ENCODE results near the gene BCL7A. TPM values are rescaled to one million over a fixed set of nuclear protein-coding genes. Genes with fewer than 3 reads are reported as not detected.

The BCL7A gene
- polyA plus RNA-seq, 1 donor from 2014 or later = 51.3 TPM

- Histone ChIP-seq H3K27ac (ENCODE audit: low read length) (no peak overlapping the region), H3K4me3 (ENCODE audit: low read length) (no peak overlapping the region), H3K9me2 (ENCODE audit: insufficient read depth, low read length) (no peaks in the 10 kb centered on the region), H3K9ac (ENCODE audit: low read length) (no peak overlapping the region), H3K27me3 (ENCODE audit: insufficient read depth, low read depth, low read length) (no peaks in the 10 kb centered on the region), H3K36me3 (ENCODE audit: insufficient read depth, low read length) (no peaks in the 10 kb centered on the region), H4K20me1 (ENCODE audit: insufficient read depth) (no peaks in the 10 kb centered on the region), H3K9me3 (ENCODE audit: low read length) (no peaks in the 10 kb centered on the region), H2AFZ (ENCODE audit: low read depth, low read length) (no peak overlapping the region), H3K79me2 (replicated peaks; ENCODE audit: insufficient read depth, low read length) (no peaks in the 10 kb centered on the region), H3F3A (ENCODE audit: insufficient read depth, low read length, poor library complexity, severe bottlenecking) (no peaks in the 10 kb centered on the region), H3K4me2 (ENCODE audit: low read length) (no peak overlapping the region)
- TF ChIP-seq EZH2 (IDR thresholded peaks at IDR 0.05; ENCODE audit: borderline replicate concordance, insufficient read depth, low read length, poor library complexity, severe bottlenecking) (no peak), SMC3 (conservative IDR thresholded peaks at IDR 0.05; ENCODE audit: poor library complexity) (no peak), REST (IDR thresholded peaks at IDR 0.05; ENCODE audit: borderline replicate concordance) (no peak), TAF1 (IDR thresholded peaks at IDR 0.05; ENCODE audit: low read depth) (no peak), POLR2AphosphoS5 (IDR thresholded peaks at IDR 0.05) (no peak), EP300 (conservative IDR thresholded peaks at IDR 0.05; ENCODE audit: poor library complexity, severe bottlenecking) (no peak), MXI1 (conservative IDR thresholded peaks at IDR 0.05; ENCODE audit: poor library complexity, severe bottlenecking) (no peak), CTCF (IDR thresholded peaks at IDR 0.05; ENCODE audit: poor library complexity, severe bottlenecking) (no peak), RAD21 (conservative IDR thresholded peaks at IDR 0.05) (no peak)
Observed at GRCh38 chr12:122051231-122051876, 29.7 kb downstream of the BCL7A start.

GRCh38 chr12:122052285-122052684 lies 30.6 kb downstream of the BCL7A start:
- H3K4me3 ChIP-seq (ENCODE audit: low read length) = no peak overlapping the region
- TF ChIP-seq REST (IDR thresholded peaks at IDR 0.05; ENCODE audit: borderline replicate concordance) (no peak), MXI1 (conservative IDR thresholded peaks at IDR 0.05; ENCODE audit: poor library complexity, severe bottlenecking) (no peak), CTCF (IDR thresholded peaks at IDR 0.05; ENCODE audit: poor library complexity, severe bottlenecking) (no peak), TAF1 (IDR thresholded peaks at IDR 0.05; ENCODE audit: low read depth) (no peak), EZH2 (IDR thresholded peaks at IDR 0.05; ENCODE audit: borderline replicate concordance, insufficient read depth, low read length, poor library complexity, severe bottlenecking) (no peak), POLR2AphosphoS5 (IDR thresholded peaks at IDR 0.05) (no peak), RAD21 (conservative IDR thresholded peaks at IDR 0.05) (no peak), EP300 (conservative IDR thresholded peaks at IDR 0.05; ENCODE audit: poor library complexity, severe bottlenecking) (no peak), SMC3 (conservative IDR thresholded peaks at IDR 0.05; ENCODE audit: poor library complexity) (no peak)
- no peaks in the 10 kb centered on the region for H3K9me2 ChIP-seq (ENCODE audit: insufficient read depth, low read length)
- no peaks in the 10 kb centered on the region for H4K20me1 ChIP-seq (ENCODE audit: insufficient read depth)
- no peak overlapping the region for H3K9ac ChIP-seq (ENCODE audit: low read length)
- H3K4me2 ChIP-seq (ENCODE audit: low read length) = no peak overlapping the region
- no peaks in the 10 kb centered on the region for H3K9me3 ChIP-seq (ENCODE audit: low read length)
- H3K36me3 ChIP-seq (ENCODE audit: insufficient read depth, low read length) = no peaks in the 10 kb centered on the region
- H3K79me2 ChIP-seq (replicated peaks; ENCODE audit: insufficient read depth, low read length) = no peaks in the 10 kb centered on the region
- H3F3A ChIP-seq (ENCODE audit: insufficient read depth, low read length, poor library complexity, severe bottlenecking) = no peaks in the 10 kb centered on the region
- H3K27ac ChIP-seq (ENCODE audit: low read length) = no peak overlapping the region
- H3K27me3 ChIP-seq (ENCODE audit: insufficient read depth, low read depth, low read length) = no peaks in the 10 kb centered on the region
- no peak overlapping the region for H2AFZ ChIP-seq (ENCODE audit: low read depth, low read length)
